ENCODE results near the gene CLDN15.

Gene CLDN15

DNA sequence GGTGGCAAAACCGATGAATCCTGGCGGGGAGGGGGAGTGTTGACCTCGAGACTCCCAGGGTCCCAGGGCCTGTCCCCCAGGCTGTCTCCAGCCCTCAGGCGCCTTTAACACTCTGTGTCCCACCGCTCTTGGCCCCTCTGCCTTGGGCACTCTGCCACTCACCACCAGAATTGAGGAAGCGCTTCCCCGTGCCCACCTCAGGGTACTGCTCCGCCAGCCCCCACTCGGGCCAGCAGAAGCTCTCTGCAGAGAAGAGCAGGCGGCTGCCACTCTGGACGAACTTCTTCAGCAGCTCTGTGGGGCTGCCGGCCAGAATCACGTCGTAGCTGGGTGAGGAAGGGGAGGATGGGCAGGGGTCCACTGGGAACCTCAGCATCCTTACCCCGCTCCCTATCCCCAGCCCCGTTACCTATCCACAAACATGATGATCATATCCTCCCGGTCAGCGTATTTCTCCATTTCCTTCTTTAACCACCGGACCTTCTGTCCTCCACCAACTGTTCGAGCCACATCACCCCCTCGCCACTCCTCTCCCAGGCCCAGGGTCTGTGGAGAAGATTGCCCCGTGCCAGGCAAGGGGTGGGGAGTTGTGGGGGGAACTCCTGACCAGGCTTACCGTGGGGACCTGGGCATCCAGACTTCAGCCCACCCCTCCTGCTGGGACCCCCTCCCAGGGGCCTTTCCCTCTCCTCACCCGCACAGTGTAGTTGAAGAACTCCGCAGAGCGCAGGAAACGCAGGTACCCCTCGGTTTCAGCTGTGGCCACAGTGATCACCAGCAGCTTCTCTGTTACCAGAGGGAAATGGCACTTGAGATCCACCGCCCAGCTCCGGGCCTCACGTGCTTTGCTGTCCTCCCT is 21.4 kb downstream of the CLDN15 start:
- no peaks in the 10 kb centered on the region for H3K27me3 ChIP-seq
- peaks cover 19 to 23% of the 10 kb centered on the region in 2 experiments for H3K4me1 ChIP-seq (ENCODE audit: control insufficient read depth in 1 of 2, insufficient read depth in 1 of 2, low read depth in 1 of 2, low read length in 1 of 2)
- H3K27ac ChIP-seq = peak overlapping the region; percentile 93
- TF ChIP-seq, protein P1, sequence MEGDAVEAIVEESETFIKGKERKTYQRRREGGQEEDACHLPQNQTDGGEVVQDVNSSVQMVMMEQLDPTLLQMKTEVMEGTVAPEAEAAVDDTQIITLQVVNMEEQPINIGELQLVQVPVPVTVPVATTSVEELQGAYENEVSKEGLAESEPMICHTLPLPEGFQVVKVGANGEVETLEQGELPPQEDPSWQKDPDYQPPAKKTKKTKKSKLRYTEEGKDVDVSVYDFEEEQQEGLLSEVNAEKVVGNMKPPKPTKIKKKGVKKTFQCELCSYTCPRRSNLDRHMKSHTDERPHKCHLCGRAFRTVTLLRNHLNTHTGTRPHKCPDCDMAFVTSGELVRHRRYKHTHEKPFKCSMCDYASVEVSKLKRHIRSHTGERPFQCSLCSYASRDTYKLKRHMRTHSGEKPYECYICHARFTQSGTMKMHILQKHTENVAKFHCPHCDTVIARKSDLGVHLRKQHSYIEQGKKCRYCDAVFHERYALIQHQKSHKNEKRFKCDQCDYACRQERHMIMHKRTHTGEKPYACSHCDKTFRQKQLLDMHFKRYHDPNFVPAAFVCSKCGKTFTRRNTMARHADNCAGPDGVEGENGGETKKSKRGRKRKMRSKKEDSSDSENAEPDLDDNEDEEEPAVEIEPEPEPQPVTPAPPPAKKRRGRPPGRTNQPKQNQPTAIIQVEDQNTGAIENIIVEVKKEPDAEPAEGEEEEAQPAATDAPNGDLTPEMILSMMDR (IDR thresholded peaks at IDR 0.05) = no peak
- H3K4me3 ChIP-seq (ENCODE audit: low read depth in 1 of 2, low read length in 1 of 2) = peak overlapping the region; percentile 88 to 100
- H3K9me3 ChIP-seq = no peaks in the 10 kb centered on the region
- H3K36me3 ChIP-seq = peaks cover 14% of the 10 kb centered on the region

DNA sequence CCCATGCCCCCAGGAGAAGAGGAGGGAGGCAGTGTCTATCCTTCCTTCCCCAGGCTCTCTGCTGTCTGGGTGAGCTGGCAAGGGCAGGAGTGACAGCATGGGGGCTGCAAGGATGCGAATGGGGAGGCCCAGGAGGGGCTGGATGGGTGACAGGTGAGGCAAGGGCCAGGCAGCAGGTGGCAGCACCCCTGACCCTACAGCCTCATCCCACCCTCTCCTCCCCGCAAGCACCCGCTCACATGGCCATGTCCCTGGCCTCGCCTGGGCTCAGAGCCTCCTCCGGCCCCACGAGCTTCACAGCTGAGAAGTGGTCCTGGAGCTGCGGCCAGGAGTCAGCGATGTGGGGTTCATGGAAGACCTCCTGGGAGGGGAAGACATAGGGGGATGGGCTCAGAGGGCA is 25.6 kb downstream of the CLDN15 start:
- Histone ChIP-seq H3K9me3 (no peaks in the 10 kb centered on the region), H3K27me3 (no peaks in the 10 kb centered on the region), H3K4me1 (ENCODE audit: control insufficient read depth in 1 of 2, insufficient read depth in 1 of 2, low read depth in 1 of 2, low read length in 1 of 2) (peaks cover 8 to 10% of the 10 kb centered on the region in 2 experiments), H3K36me3 (peaks cover 46% of the 10 kb centered on the region), H3K4me3 (ENCODE audit: low read depth in 1 of 2, low read length in 1 of 2) (no peak overlapping the region), H3K27ac (no peak overlapping the region)
- TF ChIP-seq, protein P1 (IDR thresholded peaks at IDR 0.05) = no peak

DNA sequence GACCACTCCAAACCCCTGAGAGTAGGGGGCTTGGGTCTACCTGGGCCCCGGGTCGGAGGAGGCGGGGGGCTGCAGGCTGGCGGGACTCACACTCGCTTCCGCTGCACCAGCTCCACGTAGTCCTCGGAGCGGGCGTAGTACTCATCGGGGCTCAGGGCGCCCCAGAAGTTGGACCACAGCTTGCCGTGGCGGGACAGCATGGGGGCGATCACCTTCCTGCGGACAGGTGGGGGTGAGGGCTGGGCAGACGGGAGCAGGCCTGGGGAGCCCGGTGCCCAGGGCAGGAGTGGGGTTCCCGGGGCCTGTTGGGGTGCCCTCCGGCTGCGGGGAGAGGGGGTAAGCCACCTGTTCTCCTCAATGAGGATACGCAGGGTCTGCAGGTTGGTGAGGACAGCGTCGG is 26.1 kb downstream of the CLDN15 start:
- Histone ChIP-seq H3K36me3 (peaks cover 51% of the 10 kb centered on the region), H3K4me3 (ENCODE audit: low read depth in 1 of 2, low read length in 1 of 2) (no peak overlapping the region), H3K27ac (no peak overlapping the region), H3K4me1 (ENCODE audit: control insufficient read depth in 1 of 2, insufficient read depth in 1 of 2, low read depth in 1 of 2, low read length in 1 of 2) (peaks cover 3 to 4% of the 10 kb centered on the region in 2 experiments), H3K27me3 (no peaks in the 10 kb centered on the region), H3K9me3 (no peaks in the 10 kb centered on the region)
- TF ChIP-seq, protein P1 (IDR thresholded peaks at IDR 0.05) = no peak

DNA sequence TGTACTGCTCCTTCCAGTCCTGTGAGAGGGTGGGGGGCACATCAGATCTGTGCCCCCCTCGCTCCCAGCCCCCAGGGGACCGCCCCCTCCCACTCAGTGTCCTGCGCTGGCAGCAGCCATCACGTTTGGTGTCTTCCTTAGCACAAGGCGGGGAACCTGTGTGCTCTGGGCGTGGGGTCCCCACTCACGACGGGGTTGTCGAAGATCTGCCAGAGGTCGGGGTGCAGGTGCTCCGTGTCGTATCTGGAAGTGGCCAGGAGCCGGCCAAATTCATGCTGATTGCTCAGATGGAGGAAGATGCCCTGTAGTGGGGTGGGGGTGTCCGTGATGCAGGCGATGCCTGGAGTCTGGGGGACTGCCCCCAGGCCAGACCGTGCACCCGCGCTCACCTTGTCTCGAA is 27.5 kb downstream of the CLDN15 start:
- peaks cover 58% of the 10 kb centered on the region for H3K36me3 ChIP-seq
- TF ChIP-seq, protein P1 (IDR thresholded peaks at IDR 0.05) = no peak
- no peaks in the 10 kb centered on the region for H3K27me3 ChIP-seq
- H3K9me3 ChIP-seq = no peaks in the 10 kb centered on the region
- H3K4me1 ChIP-seq (ENCODE audit: control insufficient read depth in 1 of 2, insufficient read depth in 1 of 2, low read depth in 1 of 2, low read length in 1 of 2) = no peaks in the 10 kb centered on the region
- H3K27ac ChIP-seq = no peak overlapping the region
- H3K4me3 ChIP-seq (ENCODE audit: low read depth in 1 of 2, low read length in 1 of 2) = no peak overlapping the region

DNA sequence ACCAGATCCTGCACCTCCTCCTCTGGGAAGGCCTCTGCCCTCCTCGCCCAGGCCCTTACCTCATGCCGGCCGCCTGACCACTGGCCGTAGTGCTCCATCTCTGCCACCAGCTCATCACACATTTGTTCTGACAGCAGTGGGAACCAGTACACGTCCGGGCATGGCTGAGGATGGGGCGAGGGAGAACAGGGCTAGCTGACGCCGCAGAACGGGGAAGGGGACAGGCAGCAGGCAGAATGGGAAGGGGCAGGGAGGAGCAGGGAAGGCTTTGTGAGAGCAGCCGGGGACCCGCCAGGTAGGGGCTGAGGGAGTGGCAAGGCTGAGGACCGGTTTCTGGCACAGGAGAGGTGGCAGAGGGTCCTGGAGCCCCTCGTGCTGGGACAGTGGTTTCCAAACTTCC is 28.8 kb downstream of the CLDN15 start:
- TF ChIP-seq, protein P1 (IDR thresholded peaks at IDR 0.05) = no peak
- Histone ChIP-seq H3K36me3 (peaks cover 56% of the 10 kb centered on the region), H3K9me3 (no peaks in the 10 kb centered on the region), H3K4me3 (ENCODE audit: low read depth in 1 of 2, low read length in 1 of 2) (no peak overlapping the region), H3K4me1 (ENCODE audit: control insufficient read depth in 1 of 2, insufficient read depth in 1 of 2, low read depth in 1 of 2, low read length in 1 of 2) (peaks cover 8 to 10% of the 10 kb centered on the region in 2 experiments), H3K27ac (no peak overlapping the region), H3K27me3 (peaks cover 6% of the 10 kb centered on the region)
